HG02571 (cell line): ENCODE measurements around the gene ELAVL3.
"Not testable (repeated sequence)": the region's sequence is repeated elsewhere in the genome, so short reads cannot be mapped to it uniquely, and the experiment has no call there.

Experiments used
- ATAC-seq: cut with Tn5 transposase; IDR thresholded peaks from one replicate; pipeline ENCODE4 v1.9.1; 2021; ENCODE audit warnings: mild to moderate bottlenecking, moderate library complexity; ENCODE audit not compliant: unreplicated experiment

The ELAVL3 gene

GRCh38 chr19:11445141-11445540 lies 35.7 kb downstream of the ELAVL3 start:
- ATAC-seq = no peak

- no peak for ATAC-seq
Observed at GRCh38 chr19:11444059-11444458, 36.8 kb downstream of the ELAVL3 start.

- ATAC-seq = no peak
Observed at GRCh38 chr19:11437955-11438354, 42.9 kb downstream of the ELAVL3 start.

GRCh38 chr19:11435833-11436313 lies 45.0 kb downstream of the ELAVL3 start:
- no peak for ATAC-seq

- ATAC-seq = peak; percentile 90
Observed at GRCh38 chr19:11435057-11435832, 45.6 kb downstream of the ELAVL3 start, which contains the start of the genes ODAD3 and PRKCSH. TSS of gene ODAD3 (minus strand) at chr19:11435121. CDS start at chr19:11435016, 105 bp downstream. TSS of gene PRKCSH (plus strand) at chr19:11435635. CDS start at chr19:11436118, 483 bp downstream.

- no peak for ATAC-seq
Observed at GRCh38 chr19:11434703-11435056, 46.2 kb downstream of the ELAVL3 start.

GRCh38 chr19:11433526-11433925 lies 47.3 kb downstream of the ELAVL3 start:
- ATAC-seq = not testable (repeated sequence)

GRCh38 chr19:11426656-11427055 lies 54.2 kb downstream of the ELAVL3 start:
- ATAC-seq = no peak

- no peak for ATAC-seq
Observed at GRCh38 chr19:11425719-11426457, 55.0 kb downstream of the ELAVL3 start.

- no peak for ATAC-seq
Observed at GRCh38 chr19:11423791-11424181, 57.1 kb downstream of the ELAVL3 start.

GRCh38 chr19:11423164-11423790 lies 57.6 kb downstream of the ELAVL3 start:
- no peak for ATAC-seq

GRCh38 chr19:11422163-11423065 lies 58.4 kb downstream of the ELAVL3 start:
- no peak for ATAC-seq

GRCh38 chr19:11421371-11422098 lies 59.3 kb downstream of the ELAVL3 start:
- ATAC-seq = no peak

- ATAC-seq = no peak
Observed at GRCh38 chr19:11420429-11421370, 60.1 kb downstream of the ELAVL3 start.

GRCh38 chr19:11418549-11419506 lies 62.0 kb downstream of the ELAVL3 start, which contains the start of gene RGL3:
TSS of gene RGL3 (minus strand) at chr19:11419314. CDS start at chr19:11419278, 36 bp downstream.
- no peak for ATAC-seq

GRCh38 chr19:11418094-11418548 lies 62.7 kb downstream of the ELAVL3 start:
- ATAC-seq = no peak

GRCh38 chr19:11416346-11417052 lies 64.3 kb downstream of the ELAVL3 start:
- no peak for ATAC-seq
